HEK293 (cell line): ENCODE results near the gene DPM1.

Source experiments
- BCL11B ChIP-seq: fragments of 450-650 bp; formaldehyde crosslinking; IDR thresholded peaks from 2 replicates; pipeline ENCODE4 v1.5.1; 2016; ENCODE audit warnings: low read depth, missing biosample characterization, missing genetic modification characterization
- ELK4 ChIP-seq: IDR thresholded peaks from 2 replicates; pipeline ENCODE4 v1.6.1; 2011; ENCODE audit warnings: mild to moderate bottlenecking, low read depth, low read length, borderline replicate concordance
- HOXC10 ChIP-seq: sonication (generic); formaldehyde crosslinking; IDR thresholded peaks from 2 replicates; pipeline ENCODE4 v1.8.1; 2023; ENCODE audit warnings: mild to moderate bottlenecking, missing genetic modification reagents
- KLF10 ChIP-seq: fragments of 450-650 bp; IDR thresholded peaks from 2 replicates; pipeline ENCODE4 v1.5.1; 2018; ENCODE audit warnings: missing biosample characterization, mild to moderate bottlenecking, missing genetic modification characterization
- KLF17 ChIP-seq: fragments of 450-650 bp; formaldehyde crosslinking; IDR thresholded peaks from 2 replicates; pipeline ENCODE4 v1.5.1; 2016; ENCODE audit warnings: missing biosample characterization, missing genetic modification characterization
- KLF7 ChIP-seq: fragments of 450-650 bp; formaldehyde crosslinking; IDR thresholded peaks from 2 replicates; pipeline ENCODE4 v1.5.1; 2016; ENCODE audit warnings: missing biosample characterization, missing genetic modification characterization, borderline replicate concordance
- KLF8 ChIP-seq: fragments of 450-650 bp; formaldehyde crosslinking; IDR thresholded peaks from 2 replicates; pipeline ENCODE4 v1.5.1; 2016; ENCODE audit warnings: missing biosample characterization, missing genetic modification characterization
- OSR2 ChIP-seq: fragments of 450-650 bp; formaldehyde crosslinking; IDR thresholded peaks from 2 replicates; pipeline ENCODE4 v1.5.1; 2016; ENCODE audit warnings: missing biosample characterization, missing genetic modification characterization
- OVOL3 ChIP-seq: fragments of 450-650 bp; formaldehyde crosslinking; IDR thresholded peaks from 2 replicates; pipeline ENCODE4 v1.5.1; 2016; ENCODE audit warnings: missing biosample characterization, missing genetic modification characterization
- PRDM1 ChIP-seq: fragments of 450-650 bp; formaldehyde crosslinking; IDR thresholded peaks from 2 replicates; pipeline ENCODE4; 2016; ENCODE audit warnings: missing biosample characterization, missing genetic modification characterization
- ZBTB1 ChIP-seq: fragments of 450-650 bp; formaldehyde crosslinking; IDR thresholded peaks from 2 replicates; pipeline ENCODE4 v1.5.1; 2016; ENCODE audit warnings: missing biosample characterization, missing genetic modification characterization
- ZBTB7A ChIP-seq: fragments of 450-650 bp; formaldehyde crosslinking; IDR thresholded peaks from 2 replicates; pipeline ENCODE4 v1.5.1; 2016; ENCODE audit warnings: low read depth, missing biosample characterization, missing genetic modification characterization
- ZEB2 ChIP-seq: fragments of 450-650 bp; formaldehyde crosslinking; IDR thresholded peaks from 2 replicates; pipeline ENCODE4 v1.5.1; 2016; ENCODE audit warnings: missing biosample characterization, missing genetic modification characterization
- ZFP37 ChIP-seq: fragments of 450-650 bp; formaldehyde crosslinking; IDR thresholded peaks from 2 replicates; pipeline ENCODE4 v1.5.1; 2016; ENCODE audit warnings: missing biosample characterization, missing genetic modification characterization
- ZNF112 ChIP-seq: fragments of 450-650 bp; formaldehyde crosslinking; IDR thresholded peaks from 2 replicates; pipeline ENCODE4 v1.5.0; 2017; ENCODE audit warnings: missing biosample characterization, missing genetic modification characterization
- ZNF211 ChIP-seq: fragments of 450-650 bp; formaldehyde crosslinking; IDR thresholded peaks from 2 replicates; pipeline ENCODE4 v1.5.1; 2016; ENCODE audit warnings: low read depth, missing biosample characterization, missing genetic modification characterization
- ZNF239 ChIP-seq: fragments of 450-650 bp; formaldehyde crosslinking; IDR thresholded peaks from 2 replicates; pipeline ENCODE4 v1.5.1; 2016; ENCODE audit warnings: missing biosample characterization, missing genetic modification characterization
- ZNF596 ChIP-seq: fragments of 450-650 bp; IDR thresholded peaks from 2 replicates; pipeline ENCODE4 v1.5.0; 2018; ENCODE audit warnings: missing biosample characterization, mild to moderate bottlenecking, missing genetic modification characterization, moderate library complexity
- ZNF626 ChIP-seq: fragments of 450-650 bp; sonication (Bioruptor Pico); formaldehyde crosslinking; IDR thresholded peaks from 2 replicates; pipeline ENCODE4 v1.5.1; 2018; ENCODE audit warnings: missing biosample characterization, missing genetic modification characterization, inconsistent platforms
- ZNF76 ChIP-seq: fragments of 450-650 bp; formaldehyde crosslinking; IDR thresholded peaks from 2 replicates; pipeline ENCODE4; 2016; ENCODE audit warnings: low read depth, missing biosample characterization, missing genetic modification characterization, borderline replicate concordance
- ZNF768 ChIP-seq: fragments of 450-650 bp; formaldehyde crosslinking; IDR thresholded peaks from 2 replicates; pipeline ENCODE4 v1.5.1; 2018; ENCODE audit warnings: missing biosample characterization, mild to moderate bottlenecking, missing genetic modification characterization
- ZSCAN16 ChIP-seq: fragments of 450-650 bp; formaldehyde crosslinking; IDR thresholded peaks from 2 replicates; pipeline ENCODE4 v1.5.1; 2016; ENCODE audit warnings: missing biosample characterization, missing genetic modification characterization
- ZSCAN18 ChIP-seq: fragments of 450-650 bp; formaldehyde crosslinking; IDR thresholded peaks from 2 replicates; pipeline ENCODE4 v1.5.1; 2016; ENCODE audit warnings: missing biosample characterization, missing genetic modification characterization
- ZSCAN30 ChIP-seq: fragments of 450-650 bp; IDR thresholded peaks from 2 replicates; pipeline ENCODE4 v1.5.1; 2018; ENCODE audit warnings: missing biosample characterization, mild to moderate bottlenecking, missing genetic modification characterization, moderate library complexity
- TF ChIP-seq, protein P1 (sequence below): fragments of 450-650 bp; formaldehyde crosslinking; IDR thresholded peaks from 2 replicates; pipeline ENCODE4 v1.5.1; 2016; ENCODE audit warnings: missing biosample characterization, missing genetic modification characterization, borderline replicate concordance
- TF ChIP-seq, protein P2 (sequence below): fragments of 450-650 bp; formaldehyde crosslinking; IDR thresholded peaks from 2 replicates; pipeline ENCODE4 v1.5.1; 2017; ENCODE audit warnings: missing biosample characterization, missing genetic modification characterization
- TF ChIP-seq, protein P3 (sequence below): fragments of 450-650 bp; formaldehyde crosslinking; IDR thresholded peaks from 2 replicates; pipeline ENCODE4 v1.5.1; 2016; ENCODE audit warnings: missing biosample characterization, missing genetic modification characterization

The DPM1 gene

DNA sequence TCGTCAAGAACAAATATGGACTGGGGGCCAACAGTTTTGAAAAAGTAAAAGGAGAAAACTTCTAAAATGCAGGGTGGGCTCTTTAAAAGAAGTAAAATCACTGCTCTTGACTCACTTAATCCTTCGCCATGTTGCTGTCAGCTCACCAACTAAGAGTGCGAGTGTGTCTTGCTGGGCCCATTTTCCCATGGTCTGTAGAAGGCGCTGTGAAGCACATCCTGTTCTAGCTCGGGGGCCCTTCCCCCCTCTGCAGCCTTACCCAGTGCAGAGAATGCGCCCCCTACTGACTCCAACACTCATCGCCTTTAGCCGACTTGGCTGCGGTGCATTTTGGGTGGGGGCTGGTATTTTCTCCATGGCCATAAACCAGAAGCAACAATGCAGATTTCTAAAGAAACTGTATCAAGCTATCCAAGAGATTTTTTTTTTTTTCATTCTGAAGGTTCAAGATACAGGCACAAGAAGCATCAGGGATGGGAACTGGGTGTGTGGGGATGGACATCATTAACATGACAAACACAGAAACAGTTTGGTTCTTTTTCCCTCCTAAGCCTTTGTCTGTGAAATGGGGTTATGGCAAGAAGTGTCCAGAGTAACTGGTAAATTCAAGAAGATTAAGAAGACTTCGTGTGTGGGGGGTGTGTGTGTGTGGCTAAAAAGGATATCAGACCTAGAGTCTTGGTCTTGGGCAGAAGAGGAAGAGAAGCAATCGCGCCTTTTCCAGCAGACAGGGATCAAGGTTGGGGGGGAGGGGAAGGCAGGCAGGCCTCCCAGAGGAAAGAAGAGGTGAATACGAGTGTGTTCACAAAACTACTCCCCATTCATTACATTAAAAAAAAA, 28.8 kb downstream of the DPM1 start (continued):
- TF ChIP-seq ZSCAN18 (tag by site-specific recombination) (no peak), ZNF112 (tag by site-specific recombination) (no peak), ZNF76 (tag by site-specific recombination) (peak; percentile 92), ZFP37 (tag by site-specific recombination) (0 out of 2 replicates have a peak, but pooled peaks have one; percentile 46), ZNF239 (tag by site-specific recombination) (no peak), ZBTB7A (tag by site-specific recombination) (0 out of 2 replicates have a peak, but pooled peaks have one; percentile 23), ZNF768 (tag by site-specific recombination) (no peak; the same call in 1 of the 2 replicates), OSR2 (tag by site-specific recombination) (no peak), BCL11B (tag by site-specific recombination) (no peak), HOXC10 (CRISPR knock-in tag) (no peak), ZNF596 (tag by site-specific recombination) (no peak), ZNF211 (tag by site-specific recombination) (no peak), KLF10 (peak; percentile 55), ZEB2 (tag by site-specific recombination) (peak; percentile 67; the same call in 1 of the 2 replicates), ZNF626 (tag by site-specific recombination) (no peak), KLF7 (no peak), OVOL3 (tag by site-specific recombination) (no peak), ZSCAN30 (peak; percentile 96), ELK4 (no peak), ZBTB1 (tag by site-specific recombination) (no peak), KLF8 (tag by site-specific recombination) (peak; percentile 77), ZSCAN16 (tag by site-specific recombination) (no peak), PRDM1 (tag by site-specific recombination) (peak; percentile 70), KLF17 (peak; percentile 85)
- TF ChIP-seq, protein P1, sequence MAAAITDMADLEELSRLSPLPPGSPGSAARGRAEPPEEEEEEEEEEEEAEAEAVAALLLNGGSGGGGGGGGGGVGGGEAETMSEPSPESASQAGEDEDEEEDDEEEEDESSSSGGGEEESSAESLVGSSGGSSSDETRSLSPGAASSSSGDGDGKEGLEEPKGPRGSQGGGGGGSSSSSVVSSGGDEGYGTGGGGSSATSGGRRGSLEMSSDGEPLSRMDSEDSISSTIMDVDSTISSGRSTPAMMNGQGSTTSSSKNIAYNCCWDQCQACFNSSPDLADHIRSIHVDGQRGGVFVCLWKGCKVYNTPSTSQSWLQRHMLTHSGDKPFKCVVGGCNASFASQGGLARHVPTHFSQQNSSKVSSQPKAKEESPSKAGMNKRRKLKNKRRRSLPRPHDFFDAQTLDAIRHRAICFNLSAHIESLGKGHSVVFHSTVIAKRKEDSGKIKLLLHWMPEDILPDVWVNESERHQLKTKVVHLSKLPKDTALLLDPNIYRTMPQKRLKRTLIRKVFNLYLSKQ (tag by site-specific recombination) = no peak; the same call in 1 of the 2 replicates
- TF ChIP-seq, protein P2, sequence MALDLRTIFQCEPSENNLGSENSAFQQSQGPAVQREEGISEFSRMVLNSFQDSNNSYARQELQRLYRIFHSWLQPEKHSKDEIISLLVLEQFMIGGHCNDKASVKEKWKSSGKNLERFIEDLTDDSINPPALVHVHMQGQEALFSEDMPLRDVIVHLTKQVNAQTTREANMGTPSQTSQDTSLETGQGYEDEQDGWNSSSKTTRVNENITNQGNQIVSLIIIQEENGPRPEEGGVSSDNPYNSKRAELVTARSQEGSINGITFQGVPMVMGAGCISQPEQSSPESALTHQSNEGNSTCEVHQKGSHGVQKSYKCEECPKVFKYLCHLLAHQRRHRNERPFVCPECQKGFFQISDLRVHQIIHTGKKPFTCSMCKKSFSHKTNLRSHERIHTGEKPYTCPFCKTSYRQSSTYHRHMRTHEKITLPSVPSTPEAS (tag by site-specific recombination) = no peak; the same call in 1 of the 2 replicates
- TF ChIP-seq, protein P3, sequence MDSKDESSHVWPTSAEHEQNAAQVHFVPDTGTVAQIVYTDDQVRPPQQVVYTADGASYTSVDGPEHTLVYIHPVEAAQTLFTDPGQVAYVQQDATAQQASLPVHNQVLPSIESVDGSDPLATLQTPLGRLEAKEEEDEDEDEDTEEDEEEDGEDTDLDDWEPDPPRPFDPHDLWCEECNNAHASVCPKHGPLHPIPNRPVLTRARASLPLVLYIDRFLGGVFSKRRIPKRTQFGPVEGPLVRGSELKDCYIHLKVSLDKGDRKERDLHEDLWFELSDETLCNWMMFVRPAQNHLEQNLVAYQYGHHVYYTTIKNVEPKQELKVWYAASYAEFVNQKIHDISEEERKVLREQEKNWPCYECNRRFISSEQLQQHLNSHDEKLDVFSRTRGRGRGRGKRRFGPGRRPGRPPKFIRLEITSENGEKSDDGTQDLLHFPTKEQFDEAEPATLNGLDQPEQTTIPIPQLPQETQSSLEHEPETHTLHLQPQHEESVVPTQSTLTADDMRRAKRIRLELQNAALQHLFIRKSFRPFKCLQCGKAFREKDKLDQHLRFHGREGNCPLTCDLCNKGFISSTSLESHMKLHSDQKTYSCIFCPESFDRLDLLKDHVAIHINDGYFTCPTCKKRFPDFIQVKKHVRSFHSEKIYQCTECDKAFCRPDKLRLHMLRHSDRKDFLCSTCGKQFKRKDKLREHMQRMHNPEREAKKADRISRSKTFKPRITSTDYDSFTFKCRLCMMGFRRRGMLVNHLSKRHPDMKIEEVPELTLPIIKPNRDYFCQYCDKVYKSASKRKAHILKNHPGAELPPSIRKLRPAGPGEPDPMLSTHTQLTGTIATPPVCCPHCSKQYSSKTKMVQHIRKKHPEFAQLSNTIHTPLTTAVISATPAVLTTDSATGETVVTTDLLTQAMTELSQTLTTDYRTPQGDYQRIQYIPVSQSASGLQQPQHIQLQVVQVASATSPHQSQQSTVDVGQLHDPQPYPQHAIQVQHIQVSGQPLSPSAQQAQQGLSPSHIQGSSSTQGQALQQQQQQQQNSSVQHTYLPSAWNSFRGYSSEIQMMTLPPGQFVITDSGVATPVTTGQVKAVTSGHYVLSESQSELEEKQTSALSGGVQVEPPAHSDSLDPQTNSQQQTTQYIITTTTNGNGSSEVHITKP (tag by site-specific recombination) = peak; percentile 47; the same call in 1 of the 2 replicates
